PC-3 (cell line): ENCODE results near the gene PDZRN4. TPM values are rescaled to one million over a fixed set of nuclear protein-coding genes. Genes with fewer than 3 reads are reported as not detected.

Experiments
- ATAC-seq: fragments of 200-7000 bp; cut with Tn5 transposase; 2 replicates; pipeline ENCODE4 v1.9.1; 2020; ENCODE audit warnings: mild to moderate bottlenecking, moderate library complexity
- BruUV-seq: library from RNA; stranded (reverse); fragments of 400-500 nt; replicated peaks from 2 replicates; lab custom pipeline; 2021; lab: Mats Ljungman, UMichigan
- CTCF ChIA-PET: fragments of 300-600 bp; sonication (Branson Sonifier 250); formaldehyde crosslinking; loops from one replicate; lab custom pipeline; 2022; ENCODE audit warnings: antibody characterized with exemption; lab: Charles Lee
- POLR2A ChIA-PET: fragments of 300-600 bp; sonication (Branson Sonifier 250); formaldehyde crosslinking; loops from one replicate; lab custom pipeline; 2022; ENCODE audit warnings: antibody characterized with exemption; ENCODE audit not compliant: unreplicated experiment; lab: Charles Lee
- DNase-seq: peaks from one replicate; pipeline ENCODE4 v3.0.0-alpha.2; 2015
- H2AFZ ChIP-seq: fragments of 300-600 bp; sonication (generic); 2 replicates; pipeline ENCODE4 v1.6.0; 2016; ENCODE audit warnings: antibody characterized with exemption, low read length
- H3F3A ChIP-seq: fragments of 300-600 bp; sonication (generic); one replicate; pipeline ENCODE4 v1.6.0; 2017; ENCODE audit warnings: antibody characterized with exemption, low read length, control low read depth, mild to moderate bottlenecking; ENCODE audit not compliant: unreplicated experiment
- H3K27ac ChIP-seq: fragments of 300-600 bp; sonication (generic); 2 replicates; pipeline ENCODE4 v1.5.1; 2016; ENCODE audit warnings: mild to moderate bottlenecking, low read length
- H3K27me3 ChIP-seq: fragments of 300-600 bp; sonication (generic); 2 replicates; pipeline ENCODE4 v1.6.1; 2016; ENCODE audit warnings: low read length, mixed read lengths
- H3K36me3 ChIP-seq: fragments of 300-600 bp; sonication (generic); 2 replicates; pipeline ENCODE4 v1.6.1; 2016; ENCODE audit warnings: low read depth, mixed run types, low read length, mixed read lengths
- H3K4me1 ChIP-seq: fragments of 300-600 bp; sonication (generic); 2 replicates; pipeline ENCODE4 v1.5.1; 2016; ENCODE audit warnings: low read length; ENCODE audit not compliant: insufficient read depth
- H3K4me2 ChIP-seq: fragments of 300-600 bp; sonication (generic); 2 replicates; pipeline ENCODE4 v1.6.0; 2016; ENCODE audit warnings: low read length
- H3K4me3 ChIP-seq: fragments of 300-600 bp; sonication (generic); 2 replicates; pipeline ENCODE4 v1.5.1; 2016; ENCODE audit warnings: mild to moderate bottlenecking, low read length, mixed read lengths
- H3K79me2 ChIP-seq: fragments of 300-600 bp; sonication (generic); 2 replicates; pipeline ENCODE4 v1.6.1; 2017; ENCODE audit warnings: low read length, mixed read lengths
- H3K9ac ChIP-seq: fragments of 300-600 bp; sonication (generic); 2 replicates; pipeline ENCODE4 v1.6.0; 2016; ENCODE audit warnings: mild to moderate bottlenecking, low read length
- H3K9me2 ChIP-seq: fragments of 300-600 bp; sonication (generic); replicated peaks from 2 replicates; pipeline ENCODE4 v1.6.1; 2016; ENCODE audit warnings: mixed run types, low read length, mixed read lengths
- H3K9me3 ChIP-seq: fragments of 300-600 bp; sonication (generic); 2 replicates; pipeline ENCODE4 v1.6.1; 2016; ENCODE audit warnings: low read length, mixed read lengths
- H4K20me1 ChIP-seq: fragments of 300-600 bp; sonication (generic); 2 replicates; pipeline ENCODE4 v1.6.1; 2016; ENCODE audit warnings: low read length, mixed read lengths
- EZH2 ChIP-seq: fragments of 300-600 bp; sonication (generic); IDR thresholded peaks from one replicate; pipeline ENCODE4 v1.6.1; 2017; ENCODE audit warnings: antibody characterized with exemption, mild to moderate bottlenecking, low read length; ENCODE audit not compliant: unreplicated experiment
- EZH2phosphoT487 ChIP-seq: fragments of 300-600 bp; sonication (generic); IDR thresholded peaks from 2 replicates; pipeline ENCODE4 v1.6.1; 2018; ENCODE audit warnings: mild to moderate bottlenecking, antibody characterized with exemption, low read length, borderline replicate concordance
- intact Hi-C: fragments of 100-400 bp; cut with micrococcal nuclease; formaldehyde crosslinking; loops from 2 replicates; pipeline ENCODE4 v1.9.0; 2023
- total RNA-seq: library from RNA; depleted of rRNA; stranded (reverse); fragments of >200 nt; gene quantifications from 2 replicates; pipeline ENCODE4 v1.2.3, GENCODE V29; 2014
- TF ChIP-seq, protein P1 (sequence below): fragments of 300-600 bp; sonication (generic); conservative IDR thresholded peaks from 2 replicates; pipeline ENCODE4 v1.5.1; 2017; ENCODE audit warnings: antibody characterized with exemption, low read depth, mild to moderate bottlenecking, low read length

Gene PDZRN4
- total RNA-seq, 1 experiment from 2014 or later: not detected

GRCh38 chr12:41587574-41587973 is 399.5 kb downstream of the PDZRN4 start:
- Histone ChIP-seq H3K9ac (no peak overlapping the region), H3K27me3 (no peaks in the 10 kb centered on the region; the same call in 1 of the 2 replicates), H4K20me1 (no peaks in the 10 kb centered on the region), H3K9me2 (no peaks in the 10 kb centered on the region), H3K36me3 (no peaks in the 10 kb centered on the region), H3K9me3 (no peaks in the 10 kb centered on the region), H3K4me3 (no peak overlapping the region), H3F3A (no peaks in the 10 kb centered on the region), H3K27ac (no peak overlapping the region), H2AFZ (no peak overlapping the region), H3K79me2 (no peaks in the 10 kb centered on the region), H3K4me2 (no peak overlapping the region), H3K4me1 (no peaks in the 10 kb centered on the region)
- CTCF ChIA-PET: no interaction called here
- TF ChIP-seq EZH2phosphoT487: no peak
- TF ChIP-seq, protein P1, sequence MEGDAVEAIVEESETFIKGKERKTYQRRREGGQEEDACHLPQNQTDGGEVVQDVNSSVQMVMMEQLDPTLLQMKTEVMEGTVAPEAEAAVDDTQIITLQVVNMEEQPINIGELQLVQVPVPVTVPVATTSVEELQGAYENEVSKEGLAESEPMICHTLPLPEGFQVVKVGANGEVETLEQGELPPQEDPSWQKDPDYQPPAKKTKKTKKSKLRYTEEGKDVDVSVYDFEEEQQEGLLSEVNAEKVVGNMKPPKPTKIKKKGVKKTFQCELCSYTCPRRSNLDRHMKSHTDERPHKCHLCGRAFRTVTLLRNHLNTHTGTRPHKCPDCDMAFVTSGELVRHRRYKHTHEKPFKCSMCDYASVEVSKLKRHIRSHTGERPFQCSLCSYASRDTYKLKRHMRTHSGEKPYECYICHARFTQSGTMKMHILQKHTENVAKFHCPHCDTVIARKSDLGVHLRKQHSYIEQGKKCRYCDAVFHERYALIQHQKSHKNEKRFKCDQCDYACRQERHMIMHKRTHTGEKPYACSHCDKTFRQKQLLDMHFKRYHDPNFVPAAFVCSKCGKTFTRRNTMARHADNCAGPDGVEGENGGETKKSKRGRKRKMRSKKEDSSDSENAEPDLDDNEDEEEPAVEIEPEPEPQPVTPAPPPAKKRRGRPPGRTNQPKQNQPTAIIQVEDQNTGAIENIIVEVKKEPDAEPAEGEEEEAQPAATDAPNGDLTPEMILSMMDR: no peak
- ATAC-seq (no peak), DNase-seq (no peak)
- POLR2A ChIA-PET: no interaction called here
- intact Hi-C loops: no loop called here
- no TSS peak for BruUV-seq

DNA sequence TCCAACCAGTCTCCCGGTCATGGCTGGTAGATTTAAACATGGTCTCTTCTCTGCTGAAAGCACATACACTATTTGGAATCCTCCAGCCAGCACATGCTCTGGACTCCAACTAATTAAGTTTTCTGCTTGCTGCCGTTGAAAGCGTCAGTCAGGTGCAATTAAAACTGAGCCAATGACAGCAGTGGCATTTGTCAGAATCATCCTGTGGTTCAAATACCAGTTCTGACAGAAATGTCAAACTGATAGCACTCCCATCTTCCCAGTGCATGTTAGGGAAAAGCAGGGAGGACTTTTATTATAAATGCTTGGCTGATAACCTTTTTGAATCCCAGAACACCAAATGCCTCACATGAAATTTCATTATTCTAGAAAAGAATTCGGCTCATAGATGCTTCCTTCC is 401.8 kb downstream of the PDZRN4 start:
- Histone ChIP-seq H3K9me3 (no peaks in the 10 kb centered on the region), H3K27me3 (no peaks in the 10 kb centered on the region; the same call in 1 of the 2 replicates), H4K20me1 (no peaks in the 10 kb centered on the region), H2AFZ (no peak overlapping the region), H3K36me3 (no peaks in the 10 kb centered on the region), H3K9ac (no peak overlapping the region), H3K9me2 (no peaks in the 10 kb centered on the region), H3K4me3 (no peak overlapping the region), H3K79me2 (no peaks in the 10 kb centered on the region), H3K4me1 (no peaks in the 10 kb centered on the region), H3F3A (no peaks in the 10 kb centered on the region), H3K4me2 (no peak overlapping the region), H3K27ac (no peak overlapping the region)
- ChIA-PET POLR2A (no interaction called here), CTCF (no interaction called here)
- ATAC-seq (no peak), DNase-seq (no peak)
- TF ChIP-seq EZH2 (no peak), EZH2phosphoT487 (no peak)
- TF ChIP-seq, protein P1: no peak
- BruUV-seq: no TSS peak
- intact Hi-C loops: no loop called here

DNA sequence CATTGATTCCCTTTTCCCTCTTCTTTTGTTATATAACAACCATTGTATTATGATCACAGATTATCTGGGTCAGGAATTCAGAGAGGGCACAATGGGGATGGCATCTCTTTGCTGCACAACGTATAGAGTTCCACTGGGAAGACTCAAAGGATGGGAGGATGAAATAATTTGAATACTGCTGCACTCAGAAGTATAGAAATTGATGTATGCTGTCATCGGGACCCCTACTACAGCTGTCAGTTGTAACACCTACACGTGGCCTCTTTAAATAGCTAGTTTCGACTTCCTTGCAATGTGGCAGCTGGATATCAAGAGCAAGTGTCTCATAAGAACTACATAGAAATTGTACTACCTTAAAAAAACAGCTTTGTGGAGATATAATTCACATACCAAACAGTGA is 408.1 kb downstream of the PDZRN4 start:
- Histone ChIP-seq H3K4me1 (no peaks in the 10 kb centered on the region), H3K79me2 (no peaks in the 10 kb centered on the region), H3K4me2 (no peak overlapping the region), H3K9me2 (no peaks in the 10 kb centered on the region), H2AFZ (no peak overlapping the region), H3K27ac (no peak overlapping the region), H3K36me3 (no peaks in the 10 kb centered on the region), H3K9me3 (no peaks in the 10 kb centered on the region), H4K20me1 (no peaks in the 10 kb centered on the region), H3K9ac (no peak overlapping the region), H3F3A (no peaks in the 10 kb centered on the region), H3K4me3 (no peak overlapping the region), H3K27me3 (0 out of 2 replicates have a peak, but pooled peaks cover 8% of the 10 kb centered on the region)
- no TSS peak for BruUV-seq
- TF ChIP-seq, protein P1: no peak
- no peak for TF ChIP-seq EZH2
- TF ChIP-seq EZH2phosphoT487: no peak
- ChIA-PET CTCF (no interaction called here), POLR2A (no interaction called here)
- intact Hi-C loops: no loop called here
- ATAC-seq: no peak
- DNase-seq: no peak
